Measurements from ENCODE around the gene WARS2.

GRCh38 chr1:119097380-119097779, 43.1 kb downstream of the WARS2 start:
- TF ChIP-seq CTCF (IDR thresholded peaks at IDR 0.05) (no peak), POLR2AphosphoS5 (IDR thresholded peaks at IDR 0.05) (no peak), POLR2A (IDR thresholded peaks at IDR 0.05) (no peak)
